GM12878 (cell line): Measurements from ENCODE around the gene TAF1L. TPM values are rescaled to one million over a fixed set of nuclear protein-coding genes. Genes with fewer than 3 reads are reported as not detected.
A peak's percentile ranks its signal among the peaks of the same experiment; 100 is the strongest.

Experiments used
- ATAC-seq: fragments of 200-7000 bp; cut with Tn5 transposase; 3 replicates; pipeline ENCODE4 v1.9.1; 2020; ENCODE audit warnings: mild to moderate bottlenecking, moderate library complexity
- BruUV-seq: library from RNA; stranded (reverse); fragments of 400-500 nt; replicated peaks from 2 replicates; lab custom pipeline; 2021; lab: Mats Ljungman, UMichigan
- CTCF ChIA-PET: fragments of 300-600 bp; sonication (Branson Sonifier 250); formaldehyde crosslinking; extraction: SDS; loops from one replicate; lab custom pipeline; 2021; ENCODE audit warnings: inconsistent platforms; lab: Yijun Ruan, JAX
- POLR2A ChIA-PET: fragments of 350-600 bp; formaldehyde crosslinking; extraction: SDS; loops from one replicate; lab custom pipeline; 2021; ENCODE audit warnings: inconsistent platforms; lab: Charles Lee
- RAD21 ChIA-PET: fragments of 300-600 bp; sonication (Branson Sonifier 250); formaldehyde crosslinking; loops from one replicate; lab custom pipeline; 2023; ENCODE audit warnings: antibody characterized with exemption; ENCODE audit not compliant: unreplicated experiment; lab: Charles Lee
- SMC1A ChIA-PET: fragments of 300-600 bp; sonication (Branson Sonifier 250); formaldehyde crosslinking; loops from one replicate; lab custom pipeline; 2023; ENCODE audit not compliant: unreplicated experiment, uncharacterized antibody; lab: Charles Lee
- DNase-seq: peaks from one replicate; pipeline ENCODE4 v3.0.0-alpha.2; 2011; ENCODE audit warnings: low read depth, low spot score
- FAIRE-seq: peaks from 3 replicates; lab custom pipeline; 2011; peaks lifted over from hg19 to GRCh38; lab: Jason Lieb, UNC
- H2AFZ ChIP-seq: 2 replicates; pipeline ENCODE4 v1.6.0; 2011; ENCODE audit warnings: low read depth, low read length, control low read depth; ENCODE audit not compliant: control insufficient read depth
- H3K27ac ChIP-seq: 2 replicates; pipeline ENCODE4 v1.5.1; 2011; ENCODE audit warnings: control low read depth; ENCODE audit not compliant: control insufficient read depth, insufficient read depth
- H3K27me3 ChIP-seq, 2 experiments: replicated peaks in 1 of 2; 2 replicates each; pipeline versions ENCODE4 v1.6.0 to v1.6.1; 2011; ENCODE audit warnings: low read length in 1 of 2; ENCODE audit not compliant: control insufficient read depth in 2 of 2, insufficient read depth in 2 of 2
- H3K36me3 ChIP-seq, 2 experiments: 2 replicates each; pipeline ENCODE4 v1.5.1; 2011; ENCODE audit warnings: low read length in 1 of 2; ENCODE audit not compliant: control insufficient read depth in 2 of 2, insufficient read depth in 2 of 2
- H3K4me1 ChIP-seq: 2 replicates; pipeline ENCODE4 v1.6.1; 2011; ENCODE audit warnings: mild to moderate bottlenecking, low read length, moderate library complexity, mixed read lengths; ENCODE audit not compliant: control insufficient read depth, insufficient read depth
- H3K4me2 ChIP-seq: 2 replicates; pipeline ENCODE4 v1.6.0; 2011; ENCODE audit warnings: control low read depth; ENCODE audit not compliant: control insufficient read depth, insufficient read depth
- H3K4me3 ChIP-seq: fragments of 200-600 bp; sonication (generic); 2 replicates; pipeline ENCODE4 v1.5.1; 2016
- H3K79me2 ChIP-seq: 2 replicates; pipeline ENCODE4 v1.6.0; 2011; ENCODE audit warnings: low read length; ENCODE audit not compliant: control insufficient read depth, insufficient read depth
- H3K9ac ChIP-seq: 2 replicates; pipeline ENCODE4 v1.8.0; 2011; ENCODE audit warnings: low read length, control low read depth, mixed read lengths; ENCODE audit not compliant: control insufficient read depth, insufficient read depth
- H3K9me3 ChIP-seq: replicated peaks from 3 replicates; pipeline ENCODE4 v1.5.1; 2011; ENCODE audit warnings: mild to moderate bottlenecking, low read length; ENCODE audit not compliant: control insufficient read depth, insufficient read depth
- H4K20me1 ChIP-seq: 2 replicates; pipeline ENCODE4 v1.6.0; 2011; ENCODE audit not compliant: control insufficient read depth, insufficient read depth
- CTCF ChIP-seq, 3 experiments: IDR thresholded peaks in 2 of 3; conservative IDR thresholded peaks in 1 of 3; 2 replicates each; pipeline ENCODE4 v1.5.1; 2011; ENCODE audit warnings: low read depth in 3 of 3, low read length in 3 of 3, mild to moderate bottlenecking in 3 of 3, control low read depth in 2 of 3, moderate library complexity in 2 of 3, inconsistent platforms in 1 of 3, mixed read lengths in 1 of 3; ENCODE audit not compliant: control insufficient read depth in 2 of 3, insufficient read depth in 1 of 3; ENCODE audit errors: extremely low read depth in 1 of 3
- ESRRA ChIP-seq: IDR thresholded peaks from 2 replicates; pipeline ENCODE4 v1.6.1; 2012; ENCODE audit warnings: mild to moderate bottlenecking, low read length, improper control_type of control experiment
- IRF5 ChIP-seq: fragments of 450-650 bp; IDR thresholded peaks from 2 replicates; pipeline ENCODE4 v1.6.1; 2017; ENCODE audit warnings: borderline replicate concordance
- KLF5 ChIP-seq: fragments of 450-650 bp; IDR thresholded peaks from 2 replicates; pipeline ENCODE4 v1.6.1; 2014; ENCODE audit warnings: mild to moderate bottlenecking; ENCODE audit not compliant: partially characterized antibody
- NKRF ChIP-seq: fragments of 450-650 bp; conservative IDR thresholded peaks from 2 replicates; pipeline ENCODE4 v1.6.1; 2017; ENCODE audit warnings: mild to moderate bottlenecking, moderate library complexity
- RCOR1 ChIP-seq: conservative IDR thresholded peaks from 2 replicates; pipeline ENCODE4 v1.6.1; 2012; ENCODE audit warnings: low read depth, low read length, improper control_type of control experiment
- SP1 ChIP-seq: IDR thresholded peaks from one replicate; pipeline ENCODE4 v1.6.1; 2011; ENCODE audit warnings: low read depth, low read length
- TBL1XR1 ChIP-seq: IDR thresholded peaks from 2 replicates; pipeline ENCODE4 v1.6.1; 2012; ENCODE audit warnings: low read depth, low read length, improper control_type of control experiment
- TCF12 ChIP-seq: IDR thresholded peaks from 2 replicates; pipeline ENCODE4 v1.6.1; 2011; ENCODE audit warnings: low read depth, mild to moderate bottlenecking, low read length
- TCF3 ChIP-seq: IDR thresholded peaks from 2 replicates; pipeline ENCODE4 v1.6.1; 2012; ENCODE audit warnings: low read depth, mild to moderate bottlenecking, low read length, borderline replicate concordance; ENCODE audit not compliant: insufficient read depth
- YBX1 ChIP-seq: fragments of 450-650 bp; IDR thresholded peaks from 2 replicates; pipeline ENCODE4 v1.6.1; 2016; ENCODE audit warnings: antibody characterized with exemption
- ZBTB11 ChIP-seq: fragments of 450-650 bp; formaldehyde crosslinking; IDR thresholded peaks from 2 replicates; pipeline ENCODE4 v1.5.0; 2022; ENCODE audit warnings: mild to moderate bottlenecking, missing genetic modification characterization
- ZNF384 ChIP-seq: IDR thresholded peaks from 2 replicates; pipeline ENCODE4 v1.6.1; 2012; ENCODE audit warnings: low read depth, mild to moderate bottlenecking, low read length, improper control_type of control experiment, borderline replicate concordance
- in situ Hi-C: fragments of 300-500 bp; cut with MboI; formaldehyde crosslinking; loops from 9 replicates; pipeline ENCODE4 v1.14.3; 2018; ENCODE audit warnings: mixed read lengths
- intact Hi-C: fragments of 100-400 bp; cut with micrococcal nuclease; formaldehyde crosslinking; loops from one replicate; pipeline ENCODE4 v1.14.2; 2022; ENCODE audit not compliant: unreplicated experiment
- polyA plus RNA-seq, 11 experiments: library from polyadenylated mRNA; depleted of rRNA in 4 of 11; unstranded in 6 of 11; stranded (reverse) in 5 of 11; fragments of >200 nt; fragmentation: Nextera tagmentation in 4 of 11; fragmentation: Illumina TruSeq in 1 of 11; extraction: Ambion mirVana in 4 of 11; extraction: Trizol in 1 of 11; gene quantifications; 1 replicate in 1 of 11; 2 replicates in 10 of 11; pipeline versions ENCODE4 v1.2.1 to v1.2.3, GENCODE V29; 2011 to 2016; ENCODE audit warnings: inconsistent platforms in 2 of 11, missing spikeins in 2 of 11, low read depth in 1 of 11
- total RNA-seq, 4 experiments: library from RNA; depleted of rRNA in 3 of 4; stranded (reverse); fragments of >200 nt in 3 of 4; fragmentation: Illumina TruSeq in 1 of 4; extraction: Trizol in 1 of 4; gene quantifications; 2 replicates each; pipeline versions ENCODE4 v1.2.1 to v1.2.3, GENCODE V29; 2013 to 2021

Gene TAF1L
- total and polyA plus RNA-seq, 10 of the 15 experiments (the other 5 are each of a cell fraction or from before 2014, with no cell fraction given) = under 0.01 to 0.03 (median 0.01) TPM; not detected in 6

GRCh38 chr9:32589083-32589723 is 46.3 kb downstream of the TAF1L start (continued):
- TF ChIP-seq IRF5 (no peak), CTCF (IDR thresholded peaks at IDR 0.05 in 2 of 3, conservative IDR thresholded peaks at IDR 0.05 in 1 of 3; ENCODE audit: control insufficient read depth in 2 of 3, extremely low read depth in 1 of 3, insufficient read depth in 1 of 3, low read depth in 3 of 3, low read length in 3 of 3) (peak; percentile 39 to 56 (median 56); a peak in 5 of 6 replicates), YBX1 (no peak)

- FAIRE-seq = no peak
- ChIA-PET CTCF (interaction anchor here (0.8 to 6.9 kb wide), 12 partner anchors 8 to 638 kb away, joined by 3 to 95 read pairs (median 6); partner anchors contain the start of genes ACO1 and NDUFB6), SMC1A (interaction anchor here (0.9 to 4.2 kb wide), 5 partner anchors 8 to 380 kb away, joined by 3 to 41 read pairs (median 13); no protein-coding TSS in a partner anchor), RAD21 (interaction anchor here (0.7 to 2.4 kb wide), 5 partner anchors 8 to 381 kb away, joined by 3 to 27 read pairs (median 4); no protein-coding TSS in a partner anchor), POLR2A (no interaction called here)
- in situ Hi-C loops = no loop called here
- H3K9me3 ChIP-seq = no peaks in the 10 kb centered on the region
- no peak for DNase-seq
- no peaks in the 10 kb centered on the region for H3K36me3 ChIP-seq
- ATAC-seq = peak; percentile 68
- H3K79me2 ChIP-seq = no peaks in the 10 kb centered on the region
- intact Hi-C loops = loop anchor here (2.0 to 5.0 kb wide), 2 partner anchors 114 to 381 kb away; no protein-coding TSS in a partner anchor
- BruUV-seq = no TSS peak
- no peaks in the 10 kb centered on the region for H3K27me3 ChIP-seq
- no peaks in the 10 kb centered on the region for H4K20me1 ChIP-seq
- no peak overlapping the region for H3K4me3 ChIP-seq
- no peak overlapping the region for H2AFZ ChIP-seq
- H3K4me1 ChIP-seq = no peaks in the 10 kb centered on the region
- no peak overlapping the region for H3K27ac ChIP-seq
- no peak overlapping the region for H3K4me2 ChIP-seq
- no peak overlapping the region for H3K9ac ChIP-seq
- no peak for TF ChIP-seq NKRF
- no peak for TF ChIP-seq TBL1XR1
- no peak for TF ChIP-seq SP1
- no peak for TF ChIP-seq ZNF384
- TF ChIP-seq TCF12 = no peak
- no peak for TF ChIP-seq RCOR1
- no peak for TF ChIP-seq ZBTB11 (CRISPR knock-in tag)
- no peak for TF ChIP-seq ESRRA
- TF ChIP-seq TCF3 = no peak
- no peak for TF ChIP-seq KLF5
Measured at GRCh38 chr9:32587901-32588300, 47.6 kb downstream of the TAF1L start.
